KOPT-K1 (cell line): Measurements from ENCODE around the gene RARRES2.
"Not testable (repeated sequence)": the region's sequence is repeated elsewhere in the genome, so short reads cannot be mapped to it uniquely, and the experiment has no call there.

ENCODE experiments used
- H3K27ac ChIP-seq: fragments of 200-600 bp; sonication (generic); 2 replicates; pipeline ENCODE4 v1.5.1; 2016; ENCODE audit warnings: antibody characterized with exemption, mild to moderate bottlenecking, low read depth, low read length; ENCODE audit not compliant: poor library complexity, severe bottlenecking
- H3K36me3 ChIP-seq: fragments of 200-600 bp; sonication (generic); 2 replicates; pipeline ENCODE4 v1.5.1; 2017; ENCODE audit warnings: antibody characterized with exemption, mild to moderate bottlenecking, low read length, moderate library complexity; ENCODE audit not compliant: insufficient read depth
- H3K9me3 ChIP-seq: fragments of 200-600 bp; sonication (generic); 2 replicates; pipeline ENCODE4 v1.5.1; 2017; ENCODE audit warnings: antibody characterized with exemption, low read length, mild to moderate bottlenecking; ENCODE audit not compliant: insufficient read depth, poor library complexity, severe bottlenecking

Gene RARRES2

GRCh38 chr7:150295027-150295426, 46.4 kb downstream of the RARRES2 start:
- H3K9me3 ChIP-seq, H3K36me3 ChIP-seq, H3K27ac ChIP-seq: not testable (repeated sequence)

GRCh38 chr7:150290317-150290716, 51.1 kb downstream of the RARRES2 start:
- H3K27ac ChIP-seq, H3K36me3 ChIP-seq, H3K9me3 ChIP-seq: not testable (repeated sequence)

DNA sequence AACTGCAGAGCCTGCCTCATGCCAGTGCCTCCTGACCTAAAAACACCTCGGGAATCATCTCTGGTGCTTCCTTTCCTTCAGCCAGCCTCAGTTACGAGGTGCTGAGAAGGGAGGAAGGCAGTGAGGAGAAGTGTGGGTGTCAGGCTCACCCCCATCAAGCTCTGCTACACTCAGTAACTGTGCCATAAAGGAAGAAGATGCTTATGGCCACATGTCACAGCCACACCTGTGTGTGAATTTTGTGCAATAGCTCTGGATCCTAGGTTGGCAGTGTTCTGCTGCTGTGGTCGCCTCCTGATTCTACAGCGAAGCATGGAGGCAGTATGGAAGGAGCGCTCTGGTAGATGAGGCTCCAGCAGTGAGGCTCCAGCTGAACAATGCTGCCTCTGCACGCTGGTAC, 52.6 kb downstream of the RARRES2 start:
- H3K9me3 ChIP-seq, H3K36me3 ChIP-seq, H3K27ac ChIP-seq: not testable (repeated sequence)
